Measurements from ENCODE around the gene RCOR3. TPM values are rescaled to one million over a fixed set of nuclear protein-coding genes. Genes with fewer than 3 reads are reported as not detected.
"Not testable (repeated sequence)": the region's sequence is repeated elsewhere in the genome, so short reads cannot be mapped to it uniquely, and the experiment has no call there.

RCOR3 gene
- total RNA-seq, 5 donors from 2014 or later (not counting 1 experiment from before 2014, with no cell fraction given): 58.2 to 72.4 (median 62.2) TPM

DNA sequence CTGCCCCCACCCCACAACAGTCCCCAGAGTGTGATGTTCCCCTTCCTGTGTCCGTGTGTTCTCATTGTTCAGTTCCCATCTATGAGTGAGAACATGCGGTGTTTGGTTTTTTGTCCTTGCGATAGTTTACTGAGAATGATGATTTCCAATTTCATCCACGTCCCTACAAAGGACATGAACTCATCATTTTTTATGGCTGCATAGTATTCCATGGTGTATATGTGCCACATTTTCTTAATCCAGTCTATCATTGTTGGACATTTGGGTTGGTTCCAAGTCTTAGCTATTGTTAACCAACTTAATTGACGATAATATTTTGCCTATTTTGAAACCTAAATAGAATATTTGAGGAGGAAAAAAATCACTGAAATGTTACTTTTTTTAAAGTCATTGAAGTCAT is 3.9 kb downstream of the RCOR3 start:
- H3K36me3 Mint-ChIP-seq: peaks cover 18% of the 10 kb centered on the region
- H3K27me3 ChIP-seq (replicated peaks in 1 of 2; ENCODE audit: control insufficient read depth in 2 of 2, extremely low read depth in 1 of 2, insufficient read depth in 2 of 2, low read length in 1 of 2); H3K27me3 Mint-ChIP-seq; H3K27ac Mint-ChIP-seq; H3K27ac ChIP-seq (ENCODE audit: low read length); H3K4me3 ChIP-seq (ENCODE audit: control insufficient read depth in 1 of 2, extremely low read depth in 1 of 2, low read length in 1 of 2); H3K9me3 ChIP-seq; H3K4me3 Mint-ChIP-seq; H3K9me3 Mint-ChIP-seq; DNase-seq; ATAC-seq (replicated peaks in 1 of 4): not testable (repeated sequence)
- ChIA-PET POLR2A (interaction anchor here in 1 of 2 donors (0.6 kb wide), 1 partner anchor 64 kb away, joined by 3 read pairs; no protein-coding TSS in a partner anchor), CTCF (interaction anchor here in 1 of 2 donors (0.6 kb wide), 1 partner anchor 28 kb away, joined by 4 read pairs; no protein-coding TSS in a partner anchor)
- H3K4me1 Mint-ChIP-seq: peaks cover 33 to 37% (median 34%) of the 10 kb centered on the region in 3 donors
- H3K4me1 ChIP-seq (ENCODE audit: control insufficient read depth in 1 of 2, extremely low read depth in 1 of 2, insufficient read depth in 2 of 2, low read length in 2 of 2): peaks cover 5 to 15% of the 10 kb centered on the region in 2 experiments
- H3K36me3 ChIP-seq (ENCODE audit: control insufficient read depth in 2 of 2, extremely low read depth in 1 of 2, insufficient read depth in 1 of 2, low read length in 1 of 2): peaks cover 0 to 15% of the 10 kb centered on the region in 2 donors
- WGBS (ENCODE audit: insufficient coverage): no CpG with 5 or more reads among the region's 5 CpGs

DNA sequence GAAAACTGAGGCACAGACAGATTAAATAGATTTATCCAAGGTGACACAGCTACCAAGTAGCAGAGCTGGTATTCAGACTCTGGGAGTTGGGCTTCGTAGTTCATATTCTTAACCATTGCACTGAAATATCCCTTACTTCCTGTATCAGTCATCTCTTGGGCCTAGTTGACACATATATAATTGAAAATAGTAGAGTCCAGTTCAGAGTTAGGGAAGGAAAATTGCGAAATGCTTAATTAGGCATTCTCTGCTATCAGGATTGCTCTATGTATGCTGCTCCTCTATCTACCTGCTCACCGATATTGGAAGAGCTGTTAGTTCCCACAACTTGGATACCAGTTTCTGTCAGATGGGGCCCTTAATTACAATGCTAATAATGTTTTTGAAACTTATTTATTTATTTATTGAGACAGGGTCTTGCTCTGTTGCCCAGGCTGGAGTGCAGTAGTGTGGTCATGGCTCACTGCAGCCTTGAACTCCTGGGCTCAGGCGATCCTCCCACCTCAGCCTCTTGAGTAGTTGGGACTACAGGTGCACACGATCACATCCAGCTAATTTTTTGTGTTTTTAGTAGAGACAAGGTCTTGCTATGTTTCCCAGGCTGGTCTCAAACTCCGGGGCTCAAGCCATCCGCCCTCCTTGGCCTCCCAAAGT is 8.2 kb downstream of the RCOR3 start:
- peaks cover 0 to 4% of the 10 kb centered on the region in 2 experiments for H3K4me1 ChIP-seq (ENCODE audit: control insufficient read depth in 1 of 2, extremely low read depth in 1 of 2, insufficient read depth in 2 of 2, low read length in 2 of 2)
- CTCF ChIA-PET: no interaction called here
- no peaks in the 10 kb centered on the region for H3K27me3 ChIP-seq (replicated peaks in 1 of 2; ENCODE audit: control insufficient read depth in 2 of 2, extremely low read depth in 1 of 2, insufficient read depth in 2 of 2, low read length in 1 of 2)
- no peak overlapping the region for H3K4me3 Mint-ChIP-seq
- peaks cover 27% of the 10 kb centered on the region for H3K36me3 Mint-ChIP-seq
- no peak overlapping the region for H3K27ac ChIP-seq (ENCODE audit: low read length)
- H3K9me3 ChIP-seq: no peaks in the 10 kb centered on the region
- 100% methylated on average over 2 of the region's 7 CpGs for WGBS (ENCODE audit: insufficient coverage)
- DNase-seq: no peak
- ATAC-seq (replicated peaks in 1 of 4): no peak
- H3K4me3 ChIP-seq (ENCODE audit: control insufficient read depth in 1 of 2, extremely low read depth in 1 of 2, low read length in 1 of 2): no peak overlapping the region
- no peaks in the 10 kb centered on the region for H3K9me3 Mint-ChIP-seq
- no peak overlapping the region for H3K27ac Mint-ChIP-seq
- H3K4me1 Mint-ChIP-seq: peaks cover 18 to 29% (median 28%) of the 10 kb centered on the region in 3 donors
- H3K36me3 ChIP-seq (ENCODE audit: control insufficient read depth in 2 of 2, extremely low read depth in 1 of 2, insufficient read depth in 1 of 2, low read length in 1 of 2): peaks cover 0 to 28% of the 10 kb centered on the region in 2 donors
- H3K27me3 Mint-ChIP-seq: no peaks in the 10 kb centered on the region
- POLR2A ChIA-PET: interaction anchor here (0.6 to 0.8 kb wide), 2 partner anchors 24 to 82 kb away, joined by 3 to 6 read pairs; no protein-coding TSS in a partner anchor

DNA sequence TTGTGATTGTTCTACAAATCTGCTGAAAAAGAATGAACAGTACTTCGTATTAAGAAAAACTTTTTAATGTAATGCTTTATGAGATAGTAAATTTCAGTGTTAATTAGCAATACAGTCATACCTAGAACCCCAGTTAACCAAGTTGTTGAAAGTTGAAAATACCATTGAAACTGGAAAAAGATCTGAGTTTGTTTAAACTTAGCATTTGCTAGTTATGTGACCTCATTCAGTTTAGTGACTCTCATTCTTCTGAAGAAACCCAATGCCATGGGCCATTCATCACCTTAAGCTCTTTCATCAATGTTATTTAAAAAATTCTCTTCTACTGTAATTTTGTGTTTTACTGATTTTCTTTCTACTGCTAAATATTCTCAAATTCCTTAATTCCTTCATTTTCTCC is 20.2 kb downstream of the RCOR3 start:
- Histone ChIP-seq H3K4me3 (ENCODE audit: control insufficient read depth in 1 of 2, extremely low read depth in 1 of 2, low read length in 1 of 2) (no peak overlapping the region), H3K9me3 (no peaks in the 10 kb centered on the region), H3K4me1 (ENCODE audit: control insufficient read depth in 1 of 2, extremely low read depth in 1 of 2, insufficient read depth in 2 of 2, low read length in 2 of 2) (no peaks in the 10 kb centered on the region), H3K36me3 (ENCODE audit: control insufficient read depth in 2 of 2, extremely low read depth in 1 of 2, insufficient read depth in 1 of 2, low read length in 1 of 2) (peaks cover 0 to 45% of the 10 kb centered on the region in 2 donors), H3K27me3 (replicated peaks in 1 of 2; ENCODE audit: control insufficient read depth in 2 of 2, extremely low read depth in 1 of 2, insufficient read depth in 2 of 2, low read length in 1 of 2) (no peaks in the 10 kb centered on the region), H3K27ac (ENCODE audit: low read length) (no peak overlapping the region)
- Mint-ChIP-seq H3K4me3 (no peak overlapping the region), H3K4me1 (peaks cover 0 to 11% (median 8%) of the 10 kb centered on the region in 3 donors), H3K36me3 (peaks cover 27% of the 10 kb centered on the region), H3K9me3 (no peaks in the 10 kb centered on the region), H3K27me3 (no peaks in the 10 kb centered on the region), H3K27ac (no peak overlapping the region)
- POLR2A ChIA-PET: no interaction called here
- ATAC-seq (replicated peaks in 1 of 4) (no peak), DNase-seq (no peak)
- CTCF ChIA-PET: no interaction called here
- WGBS (ENCODE audit: insufficient coverage): no CpG with 5 or more reads among the region's 1 CpG

- no peak for DNase-seq
- H3K27me3 ChIP-seq (replicated peaks in 1 of 2; ENCODE audit: control insufficient read depth in 2 of 2, extremely low read depth in 1 of 2, insufficient read depth in 2 of 2, low read length in 1 of 2): no peaks in the 10 kb centered on the region
- 87% methylated on average over 4 of the region's 4 CpGs for WGBS (ENCODE audit: insufficient coverage)
- no peak overlapping the region for H3K27ac ChIP-seq (ENCODE audit: low read length)
- POLR2A ChIA-PET: no interaction called here
- H3K4me1 ChIP-seq (ENCODE audit: control insufficient read depth in 1 of 2, extremely low read depth in 1 of 2, insufficient read depth in 2 of 2, low read length in 2 of 2): no peaks in the 10 kb centered on the region
- Mint-ChIP-seq H3K9me3 (no peaks in the 10 kb centered on the region), H3K4me3 (no peak overlapping the region), H3K4me1 (peaks cover 0 to 11% (median 9%) of the 10 kb centered on the region in 3 donors), H3K36me3 (peaks cover 35% of the 10 kb centered on the region), H3K27me3 (no peaks in the 10 kb centered on the region), H3K27ac (no peak overlapping the region)
- peaks cover 0 to 50% of the 10 kb centered on the region in 2 donors for H3K36me3 ChIP-seq (ENCODE audit: control insufficient read depth in 2 of 2, extremely low read depth in 1 of 2, insufficient read depth in 1 of 2, low read length in 1 of 2)
- ATAC-seq (replicated peaks in 1 of 4): no peak
- CTCF ChIA-PET: interaction anchor here in 1 of 2 donors (0.7 kb wide), 1 partner anchor 1917 kb away, joined by 5 read pairs; no protein-coding TSS in a partner anchor
- H3K9me3 ChIP-seq: no peaks in the 10 kb centered on the region
- H3K4me3 ChIP-seq (ENCODE audit: control insufficient read depth in 1 of 2, extremely low read depth in 1 of 2, low read length in 1 of 2): no peak overlapping the region
Observed at GRCh38 chr1:211280910-211281309, 21.7 kb downstream of the RCOR3 start.

GRCh38 chr1:211281320-211282022 is 22.3 kb downstream of the RCOR3 start:
- Histone ChIP-seq H3K9me3 (no peaks in the 10 kb centered on the region), H3K27me3 (replicated peaks in 1 of 2; ENCODE audit: control insufficient read depth in 2 of 2, extremely low read depth in 1 of 2, insufficient read depth in 2 of 2, low read length in 1 of 2) (no peaks in the 10 kb centered on the region), H3K4me3 (ENCODE audit: control insufficient read depth in 1 of 2, extremely low read depth in 1 of 2, low read length in 1 of 2) (no peak overlapping the region), H3K27ac (ENCODE audit: low read length) (no peak overlapping the region), H3K4me1 (ENCODE audit: control insufficient read depth in 1 of 2, extremely low read depth in 1 of 2, insufficient read depth in 2 of 2, low read length in 2 of 2) (no peaks in the 10 kb centered on the region), H3K36me3 (ENCODE audit: control insufficient read depth in 2 of 2, extremely low read depth in 1 of 2, insufficient read depth in 1 of 2, low read length in 1 of 2) (peaks cover 0 to 47% of the 10 kb centered on the region in 2 donors)
- no peaks in the 10 kb centered on the region for H3K9me3 Mint-ChIP-seq
- DNase-seq: no peak
- peaks cover under 1 to 9% (median 8%) of the 10 kb centered on the region in 3 donors for H3K4me1 Mint-ChIP-seq
- no peak for ATAC-seq (replicated peaks in 1 of 4)
- CTCF ChIA-PET: no interaction called here
- POLR2A ChIA-PET: interaction anchor here in 1 of 2 donors (0.6 kb wide), 2 partner anchors 15 to 48 kb away, joined by 3 to 4 read pairs; no protein-coding TSS in a partner anchor
- no peaks in the 10 kb centered on the region for H3K27me3 Mint-ChIP-seq
- peaks cover 32% of the 10 kb centered on the region for H3K36me3 Mint-ChIP-seq
- no peak overlapping the region for H3K4me3 Mint-ChIP-seq
- 96% methylated on average over 3 of the region's 6 CpGs for WGBS (ENCODE audit: insufficient coverage)
- H3K27ac Mint-ChIP-seq: no peak overlapping the region

DNA sequence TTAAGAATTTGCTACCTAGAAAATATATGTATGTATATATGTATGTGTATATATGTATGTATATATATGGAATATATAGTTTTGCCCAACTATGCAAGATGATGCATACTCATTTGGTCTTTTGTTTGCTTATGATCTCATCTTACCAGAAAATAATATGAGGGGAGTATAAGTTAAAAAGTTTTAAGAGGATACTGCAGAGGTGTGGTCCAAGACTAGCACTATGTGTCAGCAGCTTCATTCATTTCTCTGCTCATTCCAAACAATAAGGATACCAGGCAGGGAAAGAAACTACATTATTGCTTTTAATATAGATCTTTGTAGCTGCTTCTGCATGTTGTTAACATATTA is 22.8 kb downstream of the RCOR3 start:
- H3K36me3 ChIP-seq (ENCODE audit: control insufficient read depth in 2 of 2, extremely low read depth in 1 of 2, insufficient read depth in 1 of 2, low read length in 1 of 2): peaks cover 0 to 52% of the 10 kb centered on the region in 2 donors
- no peak overlapping the region for H3K27ac ChIP-seq (ENCODE audit: low read length)
- DNase-seq (no peak), ATAC-seq (replicated peaks in 1 of 4) (no peak)
- Mint-ChIP-seq H3K4me3 (no peak overlapping the region), H3K36me3 (peaks cover 36% of the 10 kb centered on the region), H3K27ac (no peak overlapping the region), H3K9me3 (no peaks in the 10 kb centered on the region), H3K27me3 (no peaks in the 10 kb centered on the region), H3K4me1 (peaks cover 5 to 11% (median 11%) of the 10 kb centered on the region in 3 donors)
- no peaks in the 10 kb centered on the region for H3K9me3 ChIP-seq
- ChIA-PET CTCF (interaction anchor here in 1 of 2 donors (0.6 kb wide), 1 partner anchor 1716 kb away, joined by 7 read pairs; no protein-coding TSS in a partner anchor), POLR2A (interaction anchor here (0.5 to 0.6 kb wide), 3 partner anchors 14 to 1476 kb away, joined by 3 to 4 read pairs (median 3); partner anchors contain the start of gene IRF6 (in 1 of the 2))
- H3K4me1 ChIP-seq (ENCODE audit: control insufficient read depth in 1 of 2, extremely low read depth in 1 of 2, insufficient read depth in 2 of 2, low read length in 2 of 2): no peaks in the 10 kb centered on the region
- H3K4me3 ChIP-seq (ENCODE audit: control insufficient read depth in 1 of 2, extremely low read depth in 1 of 2, low read length in 1 of 2): no peak overlapping the region
- H3K27me3 ChIP-seq (replicated peaks in 1 of 2; ENCODE audit: control insufficient read depth in 2 of 2, extremely low read depth in 1 of 2, insufficient read depth in 2 of 2, low read length in 1 of 2): no peaks in the 10 kb centered on the region

All from T-cell (primary cell).